Endodermal cell (in vitro differentiated cells): Measurements from ENCODE around the gene GXYLT2. TPM values are rescaled to one million over a fixed set of nuclear protein-coding genes. Genes with fewer than 3 reads are reported as not detected.

ENCODE experiments used
- DNase-seq: peaks from one replicate; pipeline ENCODE4 v3.0.0-alpha.2; 2017
- H3K27ac ChIP-seq: 2 replicates; pipeline ENCODE4 v1.5.1; 2013; ENCODE audit warnings: mild to moderate bottlenecking, low read depth, low read length, moderate library complexity
- H3K27me3 ChIP-seq: 2 replicates; pipeline ENCODE4 v1.6.1; 2013; ENCODE audit warnings: mild to moderate bottlenecking, low read length, moderate library complexity; ENCODE audit not compliant: insufficient read depth, control insufficient read depth, poor library complexity, severe bottlenecking
- H3K36me3 ChIP-seq: 2 replicates; pipeline ENCODE4 v1.7.0; 2013; ENCODE audit warnings: mild to moderate bottlenecking, low read length, moderate library complexity; ENCODE audit not compliant: control insufficient read depth, insufficient read depth
- H3K4me1 ChIP-seq: one replicate; pipeline ENCODE4 v1.7.0; 2013; ENCODE audit warnings: low read length; ENCODE audit not compliant: control insufficient read depth, insufficient read depth
- H3K4me3 ChIP-seq: 2 replicates; pipeline ENCODE4 v1.5.1; 2013; ENCODE audit warnings: mild to moderate bottlenecking, low read length, moderate library complexity
- H3K9ac ChIP-seq: 2 replicates; pipeline ENCODE4 v1.6.1; 2013; ENCODE audit warnings: mild to moderate bottlenecking, low read length, moderate library complexity; ENCODE audit not compliant: poor library complexity, severe bottlenecking; ENCODE audit errors: extremely low read depth
- H3K9me3 ChIP-seq: 2 replicates; pipeline ENCODE4 v1.6.1; 2013; ENCODE audit warnings: mild to moderate bottlenecking, low read length, moderate library complexity; ENCODE audit not compliant: control insufficient read depth
- H3K27ac Mint-ChIP-seq: 2 replicates; pipeline ENCODE4 v1.8.0; 2020; ENCODE audit warnings: mixed read lengths
- H3K27me3 Mint-ChIP-seq: 2 replicates; pipeline ENCODE4 v1.8.0; 2021; ENCODE audit warnings: mild to moderate bottlenecking, mixed read lengths; ENCODE audit not compliant: insufficient read depth
- H3K36me3 Mint-ChIP-seq: 2 replicates; pipeline ENCODE4 v1.8.0; 2020; ENCODE audit warnings: low read depth, mixed read lengths
- H3K4me1 Mint-ChIP-seq: 2 replicates; pipeline ENCODE4 v1.8.0; 2020; ENCODE audit warnings: mixed read lengths
- H3K4me3 Mint-ChIP-seq: 2 replicates; pipeline ENCODE4 v1.8.0; 2020; ENCODE audit warnings: mild to moderate bottlenecking, moderate library complexity, mixed read lengths
- H3K9me3 Mint-ChIP-seq: 2 replicates; pipeline ENCODE4 v1.8.0; 2020; ENCODE audit warnings: mild to moderate bottlenecking, mixed read lengths
- CTCF ChIP-seq: fragments of 200-600 bp; sonication (generic); conservative IDR thresholded peaks from 2 replicates; pipeline ENCODE4 v1.5.0; 2021; ENCODE audit warnings: antibody characterized with exemption, mild to moderate bottlenecking
- WGBS, 2 experiments: methylation state at CpG; one replicate each; pipeline versions ENCODE4 v1.1.5 to v1.1.7; 2013; ENCODE audit warnings: missing lambda C conversion rate in 2 of 2, mixed read lengths in 1 of 2; ENCODE audit not compliant: insufficient coverage in 1 of 2, insufficient read length in 1 of 2; 5-methylcytosine and 5-hydroxymethylcytosine counted together
- total RNA-seq, 2 donors: library from RNA; stranded (reverse); fragmentation: NEBNext Ultra II Directional in 1 of 2; extraction: Animal tissue kit (Norgen Biotek cat#: 25700) in 1 of 2; gene quantifications; 2 replicates in 1 of 2; 3 replicates in 1 of 2; pipeline ENCODE4 v1.2.1, GENCODE V29; 2021

The GXYLT2 gene
- total RNA-seq, 2 donors from 2014 or later, result 7.0 to 14.3 TPM

DNA sequence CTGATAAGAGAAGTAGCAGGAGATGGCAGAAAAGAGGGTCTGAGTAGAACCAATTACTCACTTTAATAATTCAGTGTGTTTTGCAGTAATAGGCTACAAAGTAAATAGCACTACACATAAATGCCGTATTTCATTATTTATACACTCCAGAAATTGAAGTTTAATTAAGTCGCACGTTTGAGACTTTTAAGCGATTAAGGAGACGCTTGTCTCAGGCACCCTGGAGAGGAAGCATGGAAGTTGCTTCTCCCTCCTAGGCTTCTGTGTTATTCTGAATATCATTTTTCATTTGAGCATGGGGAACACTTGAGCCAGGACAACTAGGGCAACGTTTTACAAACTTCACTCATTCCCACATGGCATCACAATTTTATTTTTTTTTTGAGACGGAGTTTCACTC lies 12.2 kb downstream of the GXYLT2 start:
- no peaks in the 10 kb centered on the region for H3K27me3 Mint-ChIP-seq
- H3K4me1 Mint-ChIP-seq, result peaks cover 3% of the 10 kb centered on the region
- no peak overlapping the region for H3K4me3 Mint-ChIP-seq
- no peak for DNase-seq
- H3K9ac ChIP-seq, result no peak overlapping the region
- H3K9me3 Mint-ChIP-seq, result no peaks in the 10 kb centered on the region
- H3K4me1 ChIP-seq, result no peaks in the 10 kb centered on the region
- no peaks in the 10 kb centered on the region for H3K27me3 ChIP-seq
- no peak for TF ChIP-seq CTCF
- no peaks in the 10 kb centered on the region for H3K36me3 ChIP-seq
- H3K4me3 ChIP-seq, result no peak overlapping the region
- H3K27ac Mint-ChIP-seq, result no peak overlapping the region
- H3K9me3 ChIP-seq, result no peaks in the 10 kb centered on the region
- 88 to 93% methylated on average over 7 of the region's 7 CpGs for WGBS, 2 experiments
- no peaks in the 10 kb centered on the region for H3K36me3 Mint-ChIP-seq
- no peak overlapping the region for H3K27ac ChIP-seq

GRCh38 chr3:72901840-72902239 lies 14.0 kb downstream of the GXYLT2 start:
- Histone ChIP-seq H3K4me1 (peaks cover under 1% of the 10 kb centered on the region), H3K9me3 (no peaks in the 10 kb centered on the region), H3K4me3 (no peak overlapping the region), H3K27me3 (no peaks in the 10 kb centered on the region), H3K36me3 (no peaks in the 10 kb centered on the region), H3K27ac (no peak overlapping the region), H3K9ac (no peak overlapping the region)
- H3K36me3 Mint-ChIP-seq, result no peaks in the 10 kb centered on the region
- H3K9me3 Mint-ChIP-seq, result no peaks in the 10 kb centered on the region
- no peaks in the 10 kb centered on the region for H3K27me3 Mint-ChIP-seq
- 83 to 94% methylated on average over 1 to 2 of the region's 2 CpGs for WGBS, 2 experiments
- TF ChIP-seq CTCF, result no peak
- no peak overlapping the region for H3K4me3 Mint-ChIP-seq
- H3K27ac Mint-ChIP-seq, result no peak overlapping the region
- DNase-seq, result no peak
- peaks cover 4% of the 10 kb centered on the region for H3K4me1 Mint-ChIP-seq

DNA sequence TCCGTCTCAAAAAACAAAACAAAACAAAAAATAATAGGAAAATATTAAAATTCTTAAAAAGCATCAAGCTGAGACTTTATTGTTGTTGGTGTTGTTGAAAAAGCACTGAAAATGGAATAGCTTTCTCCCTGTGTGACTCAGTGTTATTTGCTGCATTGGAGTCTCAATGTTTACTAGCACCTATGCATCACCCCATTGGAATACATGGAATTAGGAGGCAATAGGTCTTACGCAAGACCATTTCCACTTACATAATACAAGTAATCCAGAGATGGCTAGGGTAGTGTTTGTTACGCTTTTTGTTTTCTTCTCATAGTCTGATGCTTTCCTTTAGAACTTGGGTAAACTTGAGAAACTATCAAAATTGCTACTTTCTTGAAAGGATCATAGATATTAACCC lies 15.2 kb downstream of the GXYLT2 start:
- no peak overlapping the region for H3K27ac Mint-ChIP-seq
- no peak for TF ChIP-seq CTCF
- WGBS, 2 experiments, result 94% methylated on average over 3 of the region's 3 CpGs; no CpG with 5 or more reads in 1 of the 2 experiments

More for the DNA sequence above, 15.2 kb downstream of the GXYLT2 start:
- no peak overlapping the region for H3K9ac ChIP-seq
- no peak for DNase-seq
- H3K9me3 Mint-ChIP-seq, result no peaks in the 10 kb centered on the region
- H3K4me1 Mint-ChIP-seq, result peaks cover 5% of the 10 kb centered on the region
- H3K9me3 ChIP-seq, result no peaks in the 10 kb centered on the region
- no peak overlapping the region for H3K4me3 ChIP-seq
- H3K27me3 ChIP-seq, result no peaks in the 10 kb centered on the region
- H3K36me3 ChIP-seq, result no peaks in the 10 kb centered on the region
- no peaks in the 10 kb centered on the region for H3K27me3 Mint-ChIP-seq
- H3K27ac ChIP-seq, result no peak overlapping the region
- H3K4me1 ChIP-seq, result peaks cover 2% of the 10 kb centered on the region
- no peak overlapping the region for H3K4me3 Mint-ChIP-seq
- no peaks in the 10 kb centered on the region for H3K36me3 Mint-ChIP-seq
